WERI-Rb-1 (cell line): ENCODE data around the gene BNIP2.

Experiments used
- DNase-seq: peaks from one replicate; pipeline ENCODE4 v3.0.0-alpha.2; 2020
- H3K27ac ChIP-seq: fragments of 250-450 bp; sonication (Bioruptor Pico); 2 replicates; pipeline ENCODE4 v1.5.1; 2020; ENCODE audit warnings: mild to moderate bottlenecking, moderate library complexity
- H3K27me3 ChIP-seq: fragments of 250-450 bp; sonication (Bioruptor Pico); 2 replicates; pipeline ENCODE4 v1.5.1; 2021; ENCODE audit warnings: mild to moderate bottlenecking, low read depth, moderate library complexity; ENCODE audit not compliant: insufficient read depth, severe bottlenecking
- H3K36me3 ChIP-seq: fragments of 250-450 bp; sonication (Bioruptor Pico); 2 replicates; pipeline ENCODE4 v1.5.1; 2020; ENCODE audit warnings: mild to moderate bottlenecking, moderate library complexity
- H3K4me3 ChIP-seq: 2 replicates; pipeline ENCODE4 v1.5.1; 2011; ENCODE audit warnings: low read depth, mild to moderate bottlenecking, control low read depth, low read length
- H3K9me3 ChIP-seq: fragments of 250-450 bp; sonication (Bioruptor Pico); 2 replicates; pipeline ENCODE4 v1.5.1; 2021; ENCODE audit warnings: mild to moderate bottlenecking, moderate library complexity; ENCODE audit not compliant: severe bottlenecking
- CTCF ChIP-seq: IDR thresholded peaks from 2 replicates; pipeline ENCODE4 v1.5.1; 2011; ENCODE audit warnings: low read depth, mild to moderate bottlenecking, control low read depth, inconsistent platforms, low read length

The BNIP2 gene

GRCh38 chr15:59694779-59695178 is 5.7 kb upstream of the BNIP2 start:
- Histone ChIP-seq H3K27ac (0 out of 2 replicates have a peak overlapping the region, but pooled peaks have one; percentile 17), H3K4me3 (no peak overlapping the region), H3K27me3 (no peaks in the 10 kb centered on the region), H3K9me3 (no peaks in the 10 kb centered on the region), H3K36me3 (no peaks in the 10 kb centered on the region)
- DNase-seq, result no peak
- TF ChIP-seq CTCF, result no peak

DNA sequence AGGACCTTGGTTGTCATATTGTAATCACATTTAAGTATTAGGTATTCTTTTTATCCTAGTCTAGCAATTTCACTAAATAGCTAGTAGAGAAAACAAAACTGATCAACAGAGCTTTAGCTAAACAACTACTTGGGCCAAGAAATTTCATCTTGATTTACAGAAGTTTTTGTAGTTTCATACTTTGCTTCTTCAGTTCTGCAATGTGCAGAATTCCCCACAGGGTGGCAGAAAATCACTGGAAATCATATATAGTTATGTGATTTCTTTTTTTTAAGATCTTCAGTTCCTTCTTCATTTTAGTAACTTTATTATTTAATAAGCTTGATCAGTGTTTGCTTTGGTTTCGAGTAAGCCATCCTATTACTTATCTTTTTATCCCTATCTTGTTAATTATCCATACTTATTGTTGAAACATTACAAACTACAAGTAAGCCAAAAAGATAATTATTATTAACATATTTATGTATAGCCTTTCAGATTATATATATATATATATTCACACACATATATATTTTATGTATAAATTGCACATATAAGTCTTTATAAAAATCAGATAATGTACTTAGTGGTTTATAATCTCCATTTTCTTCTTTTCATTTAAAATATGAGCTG is 2.2 kb upstream of the BNIP2 start:
- Histone ChIP-seq H3K4me3 (no peak overlapping the region), H3K9me3 (no peaks in the 10 kb centered on the region), H3K27ac (no peak overlapping the region), H3K27me3 (no peaks in the 10 kb centered on the region), H3K36me3 (peaks cover 11% of the 10 kb centered on the region)
- DNase-seq, result peak; percentile 44
- no peak for TF ChIP-seq CTCF

GRCh38 chr15:59689626-59690236 is 611 bp upstream of the BNIP2 start:
- DNase-seq, result peak; percentile 87
- peak overlapping the region; percentile 99 for H3K4me3 ChIP-seq
- peaks cover 23% of the 10 kb centered on the region for H3K36me3 ChIP-seq

DNA sequence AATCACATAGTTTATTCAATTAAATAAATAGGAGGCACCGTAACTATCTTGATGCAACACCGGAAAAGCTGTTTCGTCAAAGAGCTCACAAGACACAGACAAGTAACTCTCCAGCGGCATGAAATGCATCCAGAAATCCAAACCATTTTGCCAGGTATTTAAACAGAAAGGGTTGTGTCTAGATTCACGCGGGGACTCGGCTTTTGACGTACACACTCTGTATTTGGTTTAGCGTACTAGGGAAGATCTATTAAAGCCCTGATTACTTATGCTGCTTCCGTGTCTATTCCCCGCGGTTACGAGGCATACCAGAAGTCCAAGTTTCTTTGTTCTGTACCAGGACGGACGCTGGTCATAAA is 718 bp downstream of the BNIP2 start:
- peak overlapping the region; percentile 97 for H3K27ac ChIP-seq
- H3K36me3 ChIP-seq, result peaks cover 29% of the 10 kb centered on the region
- no peak for TF ChIP-seq CTCF
- no peaks in the 10 kb centered on the region for H3K9me3 ChIP-seq
- H3K27me3 ChIP-seq, result no peaks in the 10 kb centered on the region
- DNase-seq, result no peak
- peak overlapping the region; percentile 99 for H3K4me3 ChIP-seq

More at GRCh38 chr15:59689626-59690236, 611 bp upstream of the BNIP2 start:
- Histone ChIP-seq H3K27ac (peak overlapping the region; percentile 97), H3K9me3 (no peaks in the 10 kb centered on the region), H3K27me3 (no peaks in the 10 kb centered on the region)
- no peak for TF ChIP-seq CTCF

- no peak for TF ChIP-seq CTCF
- no peak for DNase-seq
- Histone ChIP-seq H3K9me3 (no peaks in the 10 kb centered on the region), H3K27me3 (no peaks in the 10 kb centered on the region), H3K27ac (peak overlapping the region; percentile 97), H3K4me3 (peak overlapping the region; percentile 99), H3K36me3 (peaks cover 29% of the 10 kb centered on the region)
Observed at GRCh38 chr15:59687836-59688235, 1.3 kb downstream of the BNIP2 start.

DNA sequence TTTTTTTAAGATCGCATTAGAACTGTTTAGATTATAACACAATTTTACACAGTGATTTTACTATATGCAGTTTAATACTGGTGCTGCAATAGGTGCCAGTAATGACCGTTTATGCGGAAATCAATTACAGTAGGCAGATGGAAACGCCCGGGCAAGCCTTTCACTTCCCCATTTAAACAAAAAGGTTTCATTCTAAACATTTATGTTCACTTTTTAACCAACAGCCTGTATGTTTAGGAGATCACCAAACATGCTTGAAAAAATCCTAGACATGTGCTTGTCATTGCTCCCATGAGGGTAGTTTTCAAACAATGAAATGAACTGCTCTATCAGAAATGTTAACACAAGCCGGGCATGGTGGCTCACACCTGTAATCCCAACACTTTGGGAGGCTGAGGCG is 2.7 kb downstream of the BNIP2 start:
- H3K27me3 ChIP-seq, result no peaks in the 10 kb centered on the region
- no peak for DNase-seq
- H3K4me3 ChIP-seq, result no peak overlapping the region
- no peak overlapping the region for H3K27ac ChIP-seq
- no peaks in the 10 kb centered on the region for H3K9me3 ChIP-seq
- peaks cover 35% of the 10 kb centered on the region for H3K36me3 ChIP-seq
- TF ChIP-seq CTCF, result no peak
